Endothelial cell (in vitro differentiated cells): ENCODE results near the gene SPC25. TPM values are rescaled to one million over a fixed set of nuclear protein-coding genes. Genes with fewer than 3 reads are reported as not detected.
"Not testable (repeated sequence)": the region's sequence is repeated elsewhere in the genome, so short reads cannot be mapped to it uniquely, and the experiment has no call there.

Source experiments
- DNase-seq: peaks from one replicate; pipeline ENCODE4 v3.0.0; 2021; ENCODE audit warnings: low spot score
- H3K27ac Mint-ChIP-seq: one replicate; pipeline ENCODE4 v1.8.0; 2021; ENCODE audit warnings: mixed read lengths, inconsistent platforms; ENCODE audit not compliant: unreplicated experiment
- H3K27me3 Mint-ChIP-seq: one replicate; pipeline ENCODE4 v1.8.0; 2021; ENCODE audit warnings: mild to moderate bottlenecking, moderate library complexity, mixed read lengths, inconsistent platforms; ENCODE audit not compliant: unreplicated experiment
- H3K36me3 Mint-ChIP-seq: one replicate; pipeline ENCODE4 v1.8.0; 2021; ENCODE audit warnings: mild to moderate bottlenecking, low read depth, mixed read lengths, inconsistent platforms; ENCODE audit not compliant: unreplicated experiment
- H3K4me1 Mint-ChIP-seq: one replicate; pipeline ENCODE4 v1.8.0; 2021; ENCODE audit warnings: mild to moderate bottlenecking, mixed read lengths, inconsistent platforms; ENCODE audit not compliant: unreplicated experiment
- H3K4me3 Mint-ChIP-seq: one replicate; pipeline ENCODE4 v1.8.0; 2021; ENCODE audit warnings: mild to moderate bottlenecking, mixed read lengths, inconsistent platforms; ENCODE audit not compliant: unreplicated experiment
- H3K9me3 Mint-ChIP-seq: one replicate; pipeline ENCODE4 v1.8.0; 2021; ENCODE audit warnings: mixed read lengths, inconsistent platforms; ENCODE audit not compliant: unreplicated experiment
- total RNA-seq: library from RNA; stranded (reverse); fragmentation: NEBNext Ultra II Directional; extraction: Animal tissue kit (Norgen Biotek cat#: 25700); gene quantifications from one replicate; pipeline ENCODE4 v1.2.1, GENCODE V29; 2021; ENCODE audit not compliant: unreplicated experiment
- TF ChIP-seq, protein P1 (sequence below): fragments of 200-600 bp; sonication (generic); IDR thresholded peaks from one replicate; pipeline ENCODE4 v1.5.0; 2021; ENCODE audit warnings: antibody characterized with exemption; ENCODE audit not compliant: unreplicated experiment

SPC25 gene
- total RNA-seq, 1 donor from 2014 or later = 6.2 TPM

DNA sequence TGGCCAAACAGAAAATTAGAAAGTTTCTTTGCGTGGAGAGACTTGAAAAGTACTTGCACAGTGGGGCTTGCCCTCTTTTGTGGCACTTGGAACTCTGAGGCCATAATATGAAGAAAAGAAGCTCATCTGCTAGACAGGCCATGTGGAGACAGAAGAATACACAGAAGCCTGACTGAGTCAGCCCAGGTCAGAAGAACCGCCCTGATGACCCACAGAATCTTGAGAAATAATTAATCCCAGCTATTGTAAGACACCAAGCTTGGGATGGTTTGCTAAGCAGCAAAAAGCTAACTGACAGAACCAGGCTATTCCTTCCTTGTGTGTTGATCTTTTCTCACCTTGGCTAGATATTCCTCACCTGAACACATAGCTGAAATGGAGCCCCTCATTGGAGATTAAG is 44.6 kb upstream of the SPC25 start:
- no peak for DNase-seq
- peak overlapping the region; percentile 80 for H3K27ac Mint-ChIP-seq
- H3K4me3 Mint-ChIP-seq = no peak overlapping the region
- H3K4me1 Mint-ChIP-seq = peaks cover 18% of the 10 kb centered on the region
- H3K36me3 Mint-ChIP-seq = no peaks in the 10 kb centered on the region
- no peaks in the 10 kb centered on the region for H3K27me3 Mint-ChIP-seq
- no peaks in the 10 kb centered on the region for H3K9me3 Mint-ChIP-seq
- TF ChIP-seq, protein P1, sequence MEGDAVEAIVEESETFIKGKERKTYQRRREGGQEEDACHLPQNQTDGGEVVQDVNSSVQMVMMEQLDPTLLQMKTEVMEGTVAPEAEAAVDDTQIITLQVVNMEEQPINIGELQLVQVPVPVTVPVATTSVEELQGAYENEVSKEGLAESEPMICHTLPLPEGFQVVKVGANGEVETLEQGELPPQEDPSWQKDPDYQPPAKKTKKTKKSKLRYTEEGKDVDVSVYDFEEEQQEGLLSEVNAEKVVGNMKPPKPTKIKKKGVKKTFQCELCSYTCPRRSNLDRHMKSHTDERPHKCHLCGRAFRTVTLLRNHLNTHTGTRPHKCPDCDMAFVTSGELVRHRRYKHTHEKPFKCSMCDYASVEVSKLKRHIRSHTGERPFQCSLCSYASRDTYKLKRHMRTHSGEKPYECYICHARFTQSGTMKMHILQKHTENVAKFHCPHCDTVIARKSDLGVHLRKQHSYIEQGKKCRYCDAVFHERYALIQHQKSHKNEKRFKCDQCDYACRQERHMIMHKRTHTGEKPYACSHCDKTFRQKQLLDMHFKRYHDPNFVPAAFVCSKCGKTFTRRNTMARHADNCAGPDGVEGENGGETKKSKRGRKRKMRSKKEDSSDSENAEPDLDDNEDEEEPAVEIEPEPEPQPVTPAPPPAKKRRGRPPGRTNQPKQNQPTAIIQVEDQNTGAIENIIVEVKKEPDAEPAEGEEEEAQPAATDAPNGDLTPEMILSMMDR = no peak

DNA sequence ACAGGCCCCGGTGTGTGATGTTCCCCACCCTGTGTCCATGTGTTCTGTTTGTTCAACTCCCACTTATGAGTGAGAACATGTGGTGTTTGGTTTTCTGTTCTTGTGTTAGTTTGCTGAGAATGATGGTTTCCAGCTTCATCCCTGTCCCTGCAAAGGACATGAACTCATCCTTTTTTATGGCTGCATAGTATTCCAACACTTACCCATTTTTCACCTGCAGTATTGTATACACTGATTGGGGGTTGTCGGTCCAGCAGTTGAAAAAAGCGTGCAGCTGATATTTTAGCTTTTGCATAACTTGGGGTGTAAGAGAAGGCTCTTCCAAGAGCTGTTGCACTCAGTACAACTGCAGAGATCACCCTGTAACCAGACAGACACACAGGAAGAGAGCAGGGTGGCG is 41.9 kb upstream of the SPC25 start:
- not testable (repeated sequence) for H3K4me3 Mint-ChIP-seq, H3K27ac Mint-ChIP-seq, DNase-seq, H3K9me3 Mint-ChIP-seq, H3K27me3 Mint-ChIP-seq, H3K36me3 Mint-ChIP-seq
- H3K4me1 Mint-ChIP-seq = peaks cover 18% of the 10 kb centered on the region

DNA sequence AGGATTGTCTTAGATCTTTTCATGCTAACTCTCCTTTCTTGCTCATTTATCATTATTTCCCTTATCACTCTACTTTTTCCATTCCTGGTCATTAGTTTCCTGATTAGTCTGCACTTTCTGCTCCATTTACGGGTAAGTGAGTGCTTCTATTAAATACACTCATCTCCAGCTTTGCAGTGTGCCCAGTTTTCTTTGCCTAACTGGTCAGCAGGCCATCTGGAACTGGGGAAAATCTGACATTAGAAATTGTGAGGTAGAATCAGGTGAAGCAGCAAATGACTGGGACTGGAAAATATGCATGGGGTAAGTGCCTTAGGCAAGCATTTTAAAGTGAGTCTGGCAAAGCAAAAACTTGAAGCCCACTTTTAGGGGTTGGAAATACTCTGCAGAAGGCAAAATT is 40.0 kb upstream of the SPC25 start:
- no peaks in the 10 kb centered on the region for H3K27me3 Mint-ChIP-seq
- no peaks in the 10 kb centered on the region for H3K36me3 Mint-ChIP-seq
- no peak overlapping the region for H3K4me3 Mint-ChIP-seq
- H3K4me1 Mint-ChIP-seq = peaks cover 4% of the 10 kb centered on the region
- H3K9me3 Mint-ChIP-seq = no peaks in the 10 kb centered on the region
- DNase-seq = no peak
- TF ChIP-seq, protein P1 = no peak
- no peak overlapping the region for H3K27ac Mint-ChIP-seq

DNA sequence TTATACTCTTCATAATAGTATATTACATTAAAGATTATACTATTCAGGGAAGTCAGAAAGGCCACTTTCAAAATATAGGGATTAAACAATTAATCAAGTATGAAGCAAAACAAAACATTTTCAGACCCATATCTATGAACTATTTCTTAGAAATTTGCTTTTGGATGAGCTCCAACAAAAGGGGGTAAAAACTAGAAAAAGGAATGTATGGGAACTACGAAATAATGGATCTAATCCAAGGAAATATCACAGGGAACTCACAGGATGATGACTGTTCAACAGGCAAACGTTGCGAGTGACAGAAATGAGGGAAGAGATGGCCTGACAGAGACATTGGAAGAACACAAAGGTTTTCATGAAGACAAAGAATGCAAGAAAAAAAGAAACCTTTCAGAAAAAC is 38.8 kb upstream of the SPC25 start:
- Mint-ChIP-seq H3K36me3 (no peaks in the 10 kb centered on the region), H3K27ac (no peak overlapping the region)

DNA sequence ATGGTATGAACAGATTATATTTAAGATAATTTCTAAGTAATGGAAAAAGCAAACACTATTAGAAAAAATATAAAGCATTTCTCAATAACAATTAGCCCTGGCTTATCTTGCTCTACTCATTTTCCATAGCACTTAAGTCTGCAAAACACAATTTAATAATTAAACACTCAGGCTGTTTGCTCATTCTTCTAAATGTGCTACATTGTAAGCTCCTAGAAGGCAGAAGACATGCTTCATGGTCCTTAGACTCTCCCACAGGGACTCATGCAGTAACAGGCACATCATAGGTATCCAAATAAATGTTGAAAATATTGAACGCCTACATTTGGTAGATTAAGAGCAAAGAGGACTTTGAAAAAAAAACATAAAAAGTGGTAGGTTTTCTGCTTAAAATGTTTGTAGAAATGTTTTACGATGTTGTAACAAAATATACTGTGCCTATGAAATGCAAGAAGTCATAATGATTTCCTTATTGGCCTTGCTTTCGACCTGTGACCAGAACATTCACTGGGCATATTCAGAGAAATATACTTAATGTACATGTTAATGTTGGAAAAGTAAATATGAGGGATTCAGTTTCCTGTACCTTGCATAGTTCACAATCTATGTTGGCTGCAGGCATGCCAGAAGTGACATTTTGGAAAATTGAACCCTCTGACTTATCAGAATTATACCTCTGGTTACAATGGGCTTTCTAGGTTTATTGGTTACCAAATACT is 38.0 kb upstream of the SPC25 start:
- no peaks in the 10 kb centered on the region for H3K27me3 Mint-ChIP-seq
- no peak overlapping the region for H3K27ac Mint-ChIP-seq
- no peaks in the 10 kb centered on the region for H3K9me3 Mint-ChIP-seq
- no peak for DNase-seq
- no peaks in the 10 kb centered on the region for H3K4me1 Mint-ChIP-seq
- no peaks in the 10 kb centered on the region for H3K36me3 Mint-ChIP-seq
- TF ChIP-seq, protein P1 = no peak
- no peak overlapping the region for H3K4me3 Mint-ChIP-seq

More for the DNA sequence above, 38.8 kb upstream of the SPC25 start:
- no peak for DNase-seq
- Mint-ChIP-seq H3K4me1 (no peaks in the 10 kb centered on the region), H3K4me3 (no peak overlapping the region), H3K9me3 (no peaks in the 10 kb centered on the region), H3K27me3 (no peaks in the 10 kb centered on the region)
- TF ChIP-seq, protein P1 = no peak
